Epidermal melanocyte (primary cell): Measurements from ENCODE around the gene LAMB4.

Source experiments
- DNase-seq: peaks from one replicate; pipeline ENCODE4 v3.0.0; 2011; ENCODE audit warnings: low spot score; ENCODE audit not compliant: insufficient read length

Gene LAMB4

DNA sequence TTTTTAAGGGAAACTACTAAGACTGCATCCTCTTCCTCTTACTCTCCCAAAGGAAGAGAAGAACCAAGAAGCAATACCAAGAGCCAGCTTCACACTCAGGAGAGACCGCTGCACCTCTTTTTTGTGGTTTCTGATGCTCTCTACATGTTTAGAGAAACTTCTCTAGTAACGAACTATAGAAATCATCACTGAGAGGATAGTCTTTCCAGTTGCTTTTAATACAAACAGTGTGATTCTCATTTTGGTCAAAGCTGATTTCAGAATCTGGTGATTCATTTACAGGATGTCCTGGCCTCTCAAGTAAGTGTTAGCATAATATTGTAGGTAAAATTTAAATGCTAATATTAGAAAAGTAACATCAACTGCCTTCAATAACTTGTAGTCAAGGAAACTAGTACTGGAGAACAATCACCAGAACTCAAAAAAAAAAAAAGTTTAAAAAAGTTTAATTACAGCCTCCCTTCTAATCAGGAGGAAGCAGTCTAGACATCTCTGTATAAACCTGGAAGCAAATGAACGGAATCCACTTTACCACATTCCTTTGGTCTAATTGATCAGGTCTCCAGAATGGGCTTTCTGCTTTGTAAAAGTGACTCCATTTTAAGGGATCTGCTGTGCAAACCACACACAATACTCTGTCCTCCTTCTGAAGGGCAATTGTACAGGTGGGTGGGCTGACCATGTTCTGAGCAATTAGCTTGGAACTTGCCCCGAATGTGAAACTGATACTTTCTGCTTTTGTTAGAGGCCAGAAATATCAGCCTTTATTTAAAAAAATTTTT, 130.2 kb downstream of the LAMB4 start:
- DNase-seq = no peak

DNA sequence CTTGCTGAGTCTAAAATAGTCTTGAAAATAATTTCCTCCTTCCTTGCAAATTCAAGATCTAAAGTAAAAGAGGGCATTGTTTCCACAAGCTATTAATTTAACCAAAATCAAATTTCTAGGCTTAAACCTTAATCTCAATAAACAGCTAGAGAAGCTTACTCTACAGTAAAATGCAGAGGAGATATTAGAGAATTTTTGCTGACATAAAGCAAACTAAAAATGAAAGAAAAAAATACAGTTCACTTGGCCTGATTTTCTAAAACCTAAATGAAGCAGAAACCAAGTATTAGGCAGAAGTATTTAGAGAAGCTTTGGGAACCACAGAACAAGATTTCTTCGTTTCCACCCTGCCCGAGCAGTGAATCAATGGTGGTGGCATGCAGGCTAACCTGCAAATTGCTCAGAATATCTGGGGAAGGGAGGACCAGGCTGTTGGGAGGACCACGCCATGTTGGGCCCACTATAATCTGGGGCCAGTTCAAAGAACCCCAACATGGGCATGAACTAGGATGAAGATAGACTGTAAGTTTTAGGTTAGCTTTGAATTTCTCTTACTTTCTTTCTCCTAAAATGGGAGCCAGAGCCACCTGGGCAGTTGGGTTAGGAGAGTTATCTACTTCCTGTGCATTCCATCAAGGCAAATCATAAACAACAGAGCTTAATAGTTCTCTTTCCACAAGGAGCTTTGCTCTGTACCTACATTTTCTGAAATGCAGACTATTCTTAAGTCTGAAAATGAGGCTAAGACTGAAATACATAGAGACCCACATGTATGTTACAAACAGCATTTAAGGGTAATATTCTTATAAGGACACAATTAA, 131.3 kb downstream of the LAMB4 start:
- no peak for DNase-seq

DNA sequence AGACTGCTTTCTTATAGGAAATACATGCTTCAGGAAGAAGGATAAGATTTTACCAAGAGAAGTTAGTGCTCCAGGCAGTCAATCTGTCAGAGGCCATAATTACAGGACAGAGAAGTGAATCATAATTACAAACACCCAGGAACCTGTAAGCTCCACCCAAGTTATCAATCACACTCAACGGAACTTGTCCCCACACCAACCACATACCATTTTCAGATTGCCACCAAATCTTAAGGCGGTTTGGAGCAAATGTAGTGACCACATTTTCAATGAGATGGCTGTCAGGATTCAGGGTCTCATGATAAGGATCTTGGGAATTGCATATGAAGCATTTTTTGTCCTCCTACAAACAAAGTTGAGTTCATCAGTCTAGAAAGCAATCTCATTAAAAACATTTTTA, 132.0 kb downstream of the LAMB4 start:
- no peak for DNase-seq

DNA sequence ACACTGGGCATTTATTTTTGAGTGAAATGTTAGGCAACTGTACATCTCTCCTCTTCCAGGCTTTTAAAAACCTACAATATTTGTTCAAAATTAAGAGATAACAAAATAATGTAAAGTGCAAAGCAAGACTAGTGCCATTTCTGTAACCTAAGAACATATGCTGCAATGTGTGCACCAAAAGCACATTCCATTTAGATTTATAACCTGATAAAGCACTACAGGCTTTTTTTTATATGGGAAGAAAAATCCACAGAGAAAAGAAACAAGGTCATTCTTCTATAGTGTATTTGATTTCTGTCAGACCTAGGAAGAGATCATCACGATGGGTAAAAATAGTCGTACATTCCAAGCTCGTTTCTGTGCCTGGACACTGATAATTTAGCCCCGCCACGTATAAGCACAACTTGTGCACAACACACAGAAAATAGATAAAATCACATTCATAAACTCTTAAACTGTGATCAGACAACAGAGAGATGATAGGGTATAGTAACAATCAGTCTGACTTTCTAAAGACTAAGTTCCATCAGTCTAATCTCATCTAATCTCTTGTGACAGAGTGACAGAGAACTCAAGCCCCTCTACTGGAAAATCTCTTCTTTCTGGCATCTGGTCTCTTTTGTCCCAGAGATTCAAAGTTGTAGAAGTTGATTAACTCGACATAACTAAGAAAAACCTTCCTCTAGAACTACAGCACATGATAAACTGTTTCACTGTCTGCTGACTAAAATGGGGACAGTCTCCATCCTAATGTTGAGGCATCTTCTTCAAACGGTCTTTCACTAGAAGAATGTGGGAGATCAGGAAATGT, 133.9 kb downstream of the LAMB4 start:
- no peak for DNase-seq

DNA sequence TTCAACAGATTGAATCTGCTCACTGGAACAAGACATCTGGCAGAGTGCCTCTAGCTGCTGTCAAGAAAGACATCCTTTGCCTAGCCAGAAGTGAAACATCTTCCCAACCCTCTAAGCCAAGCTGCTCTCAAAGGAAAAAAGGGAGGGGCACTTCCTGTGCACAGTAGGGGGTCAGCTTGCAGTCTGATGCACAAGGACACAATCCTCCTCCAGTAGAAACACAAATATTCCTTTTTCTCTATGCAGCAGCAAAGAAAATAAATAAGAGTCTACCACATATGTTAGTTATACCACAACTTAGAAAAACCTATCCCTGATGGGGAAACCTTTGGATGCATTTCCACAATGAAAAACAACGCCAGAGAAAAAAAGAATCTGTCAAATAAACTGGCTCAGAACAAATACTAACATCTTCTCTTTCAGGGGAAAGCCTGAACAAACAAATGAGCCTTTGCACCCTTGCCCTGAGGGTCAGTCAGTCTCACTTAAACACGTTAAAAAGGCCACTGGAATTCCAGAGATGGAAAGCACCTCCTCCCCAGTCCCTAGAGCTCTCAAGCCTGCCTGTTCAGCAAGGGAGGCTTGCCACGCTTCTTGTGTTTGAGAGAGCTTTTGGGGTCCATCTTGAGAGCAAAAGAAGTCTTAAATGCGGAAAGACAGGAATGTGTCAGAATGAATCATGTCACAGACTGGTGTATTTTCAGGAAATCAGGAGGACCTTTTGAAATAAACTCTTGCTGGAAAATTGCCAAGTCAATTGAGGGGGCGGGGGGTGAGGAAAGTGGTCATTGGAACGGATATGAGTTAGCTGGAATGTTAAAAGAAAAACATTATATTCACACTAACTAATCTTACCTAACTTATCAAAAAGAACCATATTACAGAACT, 134.7 kb downstream of the LAMB4 start:
- no peak for DNase-seq

DNA sequence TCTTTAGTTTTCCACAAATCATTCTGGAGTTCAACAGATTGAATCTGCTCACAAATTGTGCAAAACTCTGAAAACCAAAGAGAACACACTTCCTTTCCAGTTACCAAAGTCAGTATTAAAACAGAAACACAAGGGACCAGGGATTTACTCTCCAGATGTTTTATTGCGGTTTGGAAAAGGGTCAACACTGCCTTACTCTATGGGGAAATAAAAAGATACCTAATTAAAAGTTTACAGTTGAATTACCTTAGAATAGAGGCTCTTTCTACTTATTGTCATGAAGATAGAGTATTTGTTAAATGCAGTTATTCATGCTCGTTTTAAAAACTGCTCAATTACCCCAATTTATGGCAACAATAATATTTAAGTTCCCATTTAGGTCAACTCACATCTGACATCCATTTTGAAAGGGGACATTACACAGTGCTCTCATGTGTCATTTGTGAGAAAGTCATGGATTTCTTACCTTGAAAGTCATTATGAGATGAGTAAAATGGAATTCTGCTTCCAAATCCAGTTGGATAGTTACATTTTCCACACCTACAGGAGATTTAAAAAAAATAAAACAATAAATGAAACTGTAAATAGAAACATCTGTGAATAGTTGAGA, 135.6 kb downstream of the LAMB4 start:
- DNase-seq = no peak

DNA sequence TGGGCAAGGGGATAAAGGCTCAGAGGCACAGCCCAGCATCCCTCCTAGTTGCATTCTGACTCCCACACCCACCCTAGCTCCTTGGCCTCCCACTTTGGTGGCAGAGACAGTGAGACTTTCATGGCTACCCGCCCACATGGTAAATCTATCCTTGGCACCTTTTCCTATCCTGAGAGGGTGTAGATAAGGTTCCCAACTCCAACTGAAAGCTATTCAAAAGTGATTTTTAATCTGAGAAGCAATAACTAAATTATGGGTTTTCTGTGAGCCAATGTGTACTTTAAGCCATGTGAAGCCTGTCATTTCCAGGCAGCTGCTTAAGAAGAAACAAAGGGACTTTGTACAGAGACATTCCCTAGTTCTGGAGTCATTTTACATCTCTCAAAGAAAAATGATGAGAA, 136.3 kb downstream of the LAMB4 start:
- DNase-seq = no peak

DNA sequence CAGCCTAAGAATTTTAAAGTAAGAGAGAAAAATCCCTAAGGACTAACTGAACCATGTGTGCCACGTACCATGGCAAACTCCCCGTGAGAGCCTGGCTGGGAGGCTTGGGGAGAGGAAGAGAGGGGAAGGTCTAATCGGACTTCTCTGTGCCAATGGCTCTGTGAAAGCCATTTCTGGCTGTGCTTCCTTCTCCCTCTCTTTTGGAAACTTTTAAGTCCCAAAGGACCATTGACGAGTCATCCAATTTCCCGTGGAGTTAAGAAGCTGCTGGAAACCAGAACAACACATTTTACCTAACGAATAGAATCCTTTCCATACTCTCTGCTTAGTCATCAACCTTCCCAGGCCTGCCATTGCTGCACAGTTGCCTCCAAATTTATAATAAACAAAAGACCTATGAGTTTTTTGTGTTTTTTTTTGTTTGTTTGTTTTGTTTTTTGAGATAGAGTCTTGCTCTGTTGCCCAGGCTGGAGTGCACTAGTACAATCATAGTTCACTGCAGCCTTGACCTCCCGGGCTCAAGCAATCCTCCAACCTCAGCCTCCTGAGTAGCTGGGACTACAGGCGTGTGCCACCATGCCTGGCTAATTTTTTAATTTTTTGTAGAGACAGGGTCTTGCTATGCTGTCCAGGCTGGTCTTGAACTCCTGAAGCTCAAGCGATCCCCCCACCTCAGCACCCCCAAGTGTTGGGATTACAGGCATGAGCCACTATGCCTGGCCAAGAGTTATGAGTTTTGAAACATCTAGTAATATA, 140.4 kb downstream of the LAMB4 start:
- no peak for DNase-seq

DNA sequence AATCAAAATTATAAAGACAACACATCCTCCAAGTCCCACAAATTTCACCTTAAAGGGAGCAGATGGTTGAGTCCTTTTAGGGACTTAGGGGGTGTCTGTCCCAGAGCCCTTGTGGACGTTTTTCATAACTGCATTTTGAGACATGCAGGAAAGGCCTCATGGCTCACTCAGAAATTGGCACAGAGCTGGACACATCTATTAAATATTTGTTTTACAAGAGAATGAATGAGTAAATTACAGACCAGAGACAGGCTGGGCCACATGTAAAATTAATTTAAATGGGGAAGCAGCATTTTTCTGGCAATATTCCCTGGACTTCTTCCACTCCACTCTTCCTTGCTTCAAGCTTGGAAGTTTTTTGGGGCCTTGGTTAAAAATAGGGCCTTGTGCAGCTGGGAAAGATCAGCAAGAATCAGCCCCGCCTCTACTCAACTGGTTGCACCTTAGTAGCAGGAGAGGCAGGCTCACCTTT, 147.2 kb downstream of the LAMB4 start:
- DNase-seq = no peak

DNA sequence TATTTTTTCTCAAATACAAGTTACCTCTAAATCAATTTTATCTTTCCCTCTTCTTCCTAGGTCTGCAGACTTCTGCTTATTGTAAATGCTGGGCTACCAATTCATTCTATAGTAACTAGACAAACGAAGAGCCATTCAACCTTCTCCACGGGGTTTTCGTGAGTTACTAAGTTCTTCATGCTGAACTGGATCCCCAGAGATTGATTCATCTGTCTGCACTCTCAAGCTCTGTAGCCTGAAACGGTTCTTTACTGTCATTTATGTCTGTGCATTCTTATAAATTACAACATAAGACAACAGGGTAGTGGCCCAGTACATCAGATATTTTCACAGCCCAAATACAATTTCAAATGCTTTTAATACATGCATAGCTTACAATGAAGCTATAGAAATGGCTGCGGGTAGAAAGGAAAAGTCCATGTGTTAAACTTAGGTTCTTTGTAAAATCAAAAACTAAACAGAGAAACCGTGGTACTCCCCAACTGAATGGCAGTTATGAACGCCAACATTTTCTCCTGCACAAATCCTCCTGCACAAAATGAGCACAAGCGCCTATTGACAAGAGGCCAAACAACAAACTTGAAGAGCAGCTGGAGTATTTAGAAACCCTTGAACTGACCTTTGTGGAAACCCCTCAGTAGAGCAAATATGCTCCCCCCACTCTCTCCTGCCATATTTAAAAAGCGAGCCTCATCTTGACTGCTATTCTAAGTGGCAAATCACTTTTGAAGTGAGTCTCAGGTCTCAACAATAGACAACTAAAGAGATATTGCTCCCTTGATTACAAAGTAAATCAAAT, 147.9 kb downstream of the LAMB4 start:
- DNase-seq = no peak

DNA sequence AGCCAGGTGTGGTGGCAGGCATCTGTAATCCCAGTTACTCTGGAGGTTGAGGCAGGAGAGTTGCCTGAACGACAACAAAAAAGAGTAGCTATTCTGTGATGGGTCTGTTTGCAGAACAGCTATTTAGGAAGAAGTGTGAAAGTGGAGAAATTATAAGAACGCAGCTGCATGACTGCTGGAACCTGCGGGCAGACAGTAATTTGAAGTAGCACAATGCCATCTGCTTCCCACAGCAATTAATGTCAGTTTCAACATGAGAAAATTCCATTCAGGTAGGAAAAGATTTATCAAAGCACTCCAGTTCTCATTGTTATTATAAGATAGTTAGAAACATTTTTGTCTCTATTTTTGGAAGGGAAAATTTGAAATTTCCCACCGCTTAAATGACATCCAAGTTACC, 148.7 kb downstream of the LAMB4 start:
- DNase-seq = no peak

DNA sequence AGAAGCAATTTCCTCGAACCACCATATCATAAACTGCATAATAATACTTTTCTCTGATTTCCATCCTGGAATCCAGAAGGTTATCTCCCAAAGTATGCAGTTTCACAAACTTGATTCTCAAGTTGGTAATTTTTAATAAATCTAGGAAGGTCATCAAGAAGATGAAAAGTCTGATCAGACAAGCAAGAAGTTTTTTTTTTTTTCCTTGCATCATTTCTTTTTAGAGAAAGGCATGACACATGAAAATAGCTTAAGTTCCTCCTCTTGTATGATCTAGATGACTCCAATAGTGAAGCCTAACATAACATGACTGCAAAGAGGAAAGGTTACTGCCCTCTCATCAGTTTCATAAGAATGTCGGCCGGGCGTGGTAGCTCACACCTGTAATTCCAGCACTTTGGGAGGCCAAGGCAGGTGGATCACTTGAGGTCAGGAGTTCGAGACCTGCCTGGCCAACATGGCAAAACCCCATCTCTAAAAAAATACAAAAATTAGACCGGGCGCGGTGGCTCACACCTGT, 149.4 kb downstream of the LAMB4 start:
- DNase-seq = no peak

DNA sequence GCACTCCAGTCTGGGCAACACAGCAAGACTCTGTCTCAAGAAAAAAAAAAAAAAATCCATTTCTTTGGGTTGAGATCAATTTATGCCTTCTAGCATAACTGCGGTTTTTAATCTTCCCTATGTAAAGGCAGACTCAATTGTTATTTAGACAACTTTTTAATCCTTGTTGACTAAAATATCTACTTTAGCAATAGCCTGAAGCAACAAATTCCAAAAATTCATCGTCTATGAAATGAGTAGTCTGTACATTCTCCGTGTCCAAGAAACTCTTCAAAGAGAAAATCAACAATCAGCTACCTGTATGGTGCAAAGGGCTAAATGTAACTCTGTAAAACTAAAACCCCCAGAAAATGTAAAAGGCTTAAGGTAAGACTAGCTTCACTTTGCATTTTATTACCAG, 150.0 kb downstream of the LAMB4 start:
- DNase-seq = no peak

DNA sequence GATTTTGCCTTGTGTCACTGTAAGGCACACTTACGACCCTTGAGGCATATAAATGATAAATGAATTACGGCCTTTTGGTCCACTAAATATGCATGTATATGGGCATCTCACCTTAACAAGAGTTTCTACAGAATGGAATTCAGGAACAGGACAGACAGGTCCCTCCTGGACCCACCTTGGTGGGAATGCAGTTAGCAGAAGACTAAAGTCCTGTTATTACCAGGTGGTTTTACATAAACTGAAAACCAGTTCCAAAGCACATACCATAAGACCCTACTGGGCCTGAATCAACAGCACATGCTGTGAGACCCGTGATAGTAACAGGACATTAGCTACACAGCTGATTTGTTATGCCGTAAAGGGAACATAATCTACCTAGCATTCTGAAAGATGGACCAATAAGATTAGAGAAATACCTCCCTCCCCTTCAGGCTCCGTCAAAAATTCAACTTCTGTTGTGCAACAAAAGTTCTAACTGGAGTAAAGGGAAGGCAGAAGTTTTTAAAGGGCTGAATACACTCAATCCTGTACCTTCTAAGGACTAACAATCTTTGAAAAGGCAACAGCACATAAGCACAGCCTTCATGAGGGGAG, 151.2 kb downstream of the LAMB4 start:
- DNase-seq = no peak

DNA sequence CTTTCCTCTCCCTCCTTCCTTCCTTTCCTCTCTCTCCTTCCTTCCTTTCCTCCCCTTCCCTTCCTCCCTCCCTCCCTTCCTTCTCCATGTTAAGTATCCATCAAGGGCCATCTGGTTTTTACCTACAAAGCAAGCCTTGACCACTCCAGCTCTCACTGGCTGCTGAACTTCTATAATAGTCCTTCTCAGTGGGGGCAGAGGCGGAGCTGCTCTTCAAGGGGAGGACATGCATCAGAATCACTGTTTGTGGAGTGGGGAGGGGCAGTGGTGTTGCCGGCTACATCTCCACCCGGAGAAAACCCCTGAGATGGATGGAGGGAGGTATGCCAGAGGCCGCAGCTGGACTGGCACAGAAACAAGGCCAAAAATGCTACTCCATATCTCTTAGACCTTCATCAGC, 153.1 kb downstream of the LAMB4 start:
- no peak for DNase-seq

DNA sequence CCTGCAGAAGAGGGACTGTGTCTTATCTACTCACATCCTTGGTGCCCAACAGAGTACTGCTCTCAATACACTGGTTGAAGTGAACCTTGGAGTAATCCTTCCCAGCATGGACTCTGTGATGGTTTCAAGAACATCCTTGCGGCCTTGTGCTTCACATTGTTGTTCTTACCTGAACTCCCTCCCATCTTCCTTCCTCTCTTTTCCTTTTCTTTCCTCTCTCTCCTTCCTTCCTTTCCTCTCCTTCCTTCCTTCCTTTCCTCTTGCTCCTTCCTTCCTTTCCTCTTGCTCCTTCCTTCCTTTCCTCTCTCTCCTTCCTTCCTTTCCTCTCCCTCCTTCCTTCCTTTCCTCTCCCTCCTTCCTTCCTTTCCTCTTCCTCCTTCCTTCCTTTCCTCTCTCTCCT, 153.5 kb downstream of the LAMB4 start:
- no peak for DNase-seq

DNA sequence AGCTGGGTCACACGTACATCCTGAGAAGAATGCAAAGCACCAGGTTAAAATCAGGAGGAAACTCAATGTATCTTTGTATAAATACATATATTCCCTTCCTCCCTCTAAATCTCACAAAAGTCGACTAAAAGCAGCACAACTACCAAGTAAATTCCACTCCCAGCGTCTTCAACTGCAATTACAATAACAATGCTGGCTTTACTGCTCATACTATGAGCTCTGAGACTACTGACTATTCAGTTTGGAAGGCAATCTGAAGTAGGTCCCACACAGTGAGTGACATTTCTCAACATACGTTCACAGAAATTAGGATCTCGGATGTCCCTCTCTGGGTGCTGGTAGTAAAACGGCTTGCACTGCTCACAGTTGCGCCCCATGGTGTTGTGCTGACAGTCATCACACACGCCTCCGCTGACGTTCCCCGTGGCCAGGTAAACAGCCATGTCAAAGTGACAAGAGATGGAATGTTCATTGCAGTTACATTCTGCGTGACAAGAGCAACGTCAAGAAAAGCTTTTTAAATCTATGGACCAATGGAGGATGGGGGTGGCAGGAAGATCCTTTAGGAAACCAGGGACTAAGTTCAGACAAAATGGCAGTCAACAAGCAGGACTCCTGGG, 154.7 kb downstream of the LAMB4 start:
- no peak for DNase-seq

DNA sequence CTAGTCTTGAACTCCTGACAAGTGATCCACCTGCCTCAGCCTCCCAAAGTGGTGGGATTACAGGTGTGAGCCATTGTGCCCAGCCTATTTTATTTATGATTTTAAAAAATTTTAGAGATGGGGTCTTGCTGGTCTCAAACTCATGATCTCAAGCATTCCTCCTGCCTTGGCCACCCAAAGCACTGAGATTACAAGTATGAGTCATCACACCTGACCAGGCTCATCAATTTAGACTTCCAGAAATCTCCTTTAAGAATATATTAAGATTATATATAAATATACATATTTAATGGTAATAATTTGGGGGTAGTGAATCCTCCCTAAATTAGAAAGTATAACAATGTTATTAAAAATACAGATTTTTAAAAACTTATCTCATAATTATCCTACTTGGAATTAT, 156.3 kb downstream of the LAMB4 start:
- DNase-seq = no peak
